NCI-H2196 (cell line): ENCODE data around the gene CEACAM4.
"Not testable (repeated sequence)": the region's sequence is repeated elsewhere in the genome, so short reads cannot be mapped to it uniquely, and the experiment has no call there.

ENCODE experiments used
- DNase-seq: peaks from one replicate; lab custom pipeline; 2025; ENCODE audit not compliant: unreplicated experiment; lab: John Stamatoyannopoulos, UW

CEACAM4 gene

DNA sequence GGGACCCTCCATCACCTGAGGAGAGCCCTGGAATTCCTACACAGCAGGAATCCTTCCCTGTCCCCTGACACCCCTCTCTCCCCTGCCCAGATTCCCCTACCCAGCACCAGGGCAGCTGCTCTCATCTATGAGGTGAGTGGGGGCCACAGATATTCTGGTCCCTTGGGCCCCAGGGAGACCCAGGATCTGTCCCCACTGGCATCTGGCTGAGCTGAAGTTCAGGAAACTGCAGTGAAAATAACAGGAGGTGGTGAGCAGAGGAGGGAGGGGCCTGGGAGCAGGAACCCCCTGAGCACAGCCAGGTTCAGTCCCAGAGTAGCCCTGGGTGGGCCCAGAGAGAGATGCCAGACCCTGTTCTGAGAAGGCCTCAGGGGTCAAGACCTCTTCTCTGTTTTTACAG is 40.8 kb downstream of the CEACAM4 start:
- no peak for DNase-seq

DNA sequence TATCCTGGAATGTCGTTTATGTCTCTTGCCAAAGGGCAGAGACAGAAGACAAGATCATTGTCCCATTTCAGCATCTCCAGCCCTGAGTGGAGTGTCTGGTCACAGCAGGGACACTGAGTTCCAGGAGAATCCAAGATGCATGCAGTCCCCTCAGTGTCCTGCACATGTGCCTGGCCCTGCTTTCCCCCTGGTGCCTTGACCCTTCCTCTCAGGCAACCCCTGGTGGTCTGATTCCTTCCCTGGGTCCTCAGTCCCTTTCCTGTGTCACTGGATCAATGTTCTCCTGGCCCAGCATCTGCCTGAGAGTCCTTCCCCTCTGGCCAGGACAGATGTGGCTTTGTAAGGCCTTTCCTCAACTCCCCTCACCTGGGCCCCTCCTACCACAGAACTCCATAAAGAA is 41.9 kb downstream of the CEACAM4 start:
- no peak for DNase-seq

DNA sequence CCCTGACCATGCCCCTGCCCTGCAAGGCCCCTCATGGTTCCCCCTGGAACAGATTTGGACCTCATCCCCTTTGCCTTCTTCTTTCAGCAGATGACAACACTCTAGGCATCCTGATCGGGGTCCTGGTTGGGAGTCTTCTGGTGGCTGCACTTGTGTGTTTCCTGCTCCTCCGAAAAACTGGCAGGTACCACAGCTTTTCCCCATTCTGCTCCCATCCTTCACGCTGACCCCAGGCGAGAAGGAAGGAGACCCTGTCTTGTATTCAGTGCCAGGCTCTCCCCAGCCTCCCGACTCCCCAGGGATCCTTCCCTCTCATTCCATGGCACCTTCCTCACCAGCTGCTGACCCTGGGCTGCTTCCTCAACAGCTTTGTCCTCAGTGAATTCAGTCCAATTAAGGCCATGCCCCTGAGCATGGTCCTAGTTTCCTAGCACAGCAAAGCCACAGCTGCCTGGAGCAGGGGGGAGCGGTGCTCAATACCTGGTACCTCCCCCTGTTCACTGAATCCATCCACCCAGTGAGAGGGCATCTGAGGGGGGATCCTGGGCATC is 42.5 kb downstream of the CEACAM4 start:
- DNase-seq: no peak

DNA sequence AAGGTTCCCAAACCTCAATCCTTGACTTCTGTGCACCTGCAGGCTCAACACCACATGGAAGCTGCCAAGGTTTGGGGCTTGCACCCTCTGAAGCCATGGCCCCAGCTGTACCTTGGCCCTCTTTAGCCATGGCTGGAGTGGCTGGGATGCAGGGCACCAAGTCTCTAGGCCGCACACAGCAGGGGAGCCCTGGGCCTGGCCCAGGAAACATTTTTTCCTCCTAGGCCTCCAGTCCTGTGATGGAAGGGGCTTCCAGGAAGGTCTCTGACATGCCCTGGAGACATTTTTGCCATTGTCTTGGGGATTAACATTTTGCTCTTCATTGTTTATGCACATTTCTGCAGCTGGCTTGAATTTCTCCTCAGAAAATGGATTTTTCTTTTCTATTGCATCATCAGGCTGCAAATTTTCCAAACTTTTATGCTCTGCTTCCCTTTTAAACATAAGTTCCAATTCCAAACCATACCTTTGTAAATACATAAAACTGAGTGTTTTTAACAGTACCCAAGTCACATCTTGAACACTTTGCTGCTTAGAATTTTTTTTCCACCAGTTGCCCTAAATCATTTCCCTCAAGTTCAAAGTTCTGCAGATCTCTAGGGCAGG is 44.2 kb downstream of the CEACAM4 start:
- DNase-seq: not testable (repeated sequence)

DNA sequence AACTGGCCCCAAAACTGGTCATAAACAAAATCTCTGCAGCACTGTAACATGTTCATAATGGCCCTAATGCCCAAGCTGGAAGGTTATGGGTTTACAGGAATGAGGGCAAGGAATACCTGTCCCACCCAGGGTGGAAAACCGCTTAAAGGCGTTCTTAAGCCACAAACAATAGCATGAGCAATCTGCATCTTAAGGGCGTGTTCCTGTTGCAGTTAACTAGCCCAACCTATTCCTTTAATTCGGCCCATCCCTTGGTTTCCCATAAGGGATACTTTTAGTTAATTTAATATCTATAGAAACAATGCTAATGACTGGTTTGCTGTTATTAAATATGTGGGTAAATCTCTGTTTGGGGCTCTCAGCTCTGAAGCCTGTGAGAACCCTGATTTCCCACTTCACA is 45.8 kb downstream of the CEACAM4 start:
- not testable (repeated sequence) for DNase-seq

DNA sequence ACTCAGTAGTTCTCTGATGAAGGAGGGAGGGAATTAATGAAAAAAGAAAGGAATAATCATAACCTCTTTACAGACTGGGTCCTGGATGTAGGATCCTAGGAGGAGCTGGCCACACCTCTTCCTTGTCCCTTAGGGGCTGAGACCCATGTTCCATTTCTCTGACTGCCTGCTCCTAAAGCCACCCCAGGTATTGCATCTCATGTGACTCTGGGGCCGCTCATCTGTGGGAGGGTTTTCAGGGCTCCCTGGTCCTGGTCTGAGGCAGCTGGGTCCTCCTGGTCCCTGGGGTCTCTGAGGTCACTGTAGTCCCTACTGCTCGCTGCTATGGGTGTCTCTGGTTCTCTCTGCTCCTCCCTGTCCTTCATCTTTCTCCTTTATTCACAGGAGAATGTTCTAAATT is 48.0 kb downstream of the CEACAM4 start:
- DNase-seq: no peak

DNA sequence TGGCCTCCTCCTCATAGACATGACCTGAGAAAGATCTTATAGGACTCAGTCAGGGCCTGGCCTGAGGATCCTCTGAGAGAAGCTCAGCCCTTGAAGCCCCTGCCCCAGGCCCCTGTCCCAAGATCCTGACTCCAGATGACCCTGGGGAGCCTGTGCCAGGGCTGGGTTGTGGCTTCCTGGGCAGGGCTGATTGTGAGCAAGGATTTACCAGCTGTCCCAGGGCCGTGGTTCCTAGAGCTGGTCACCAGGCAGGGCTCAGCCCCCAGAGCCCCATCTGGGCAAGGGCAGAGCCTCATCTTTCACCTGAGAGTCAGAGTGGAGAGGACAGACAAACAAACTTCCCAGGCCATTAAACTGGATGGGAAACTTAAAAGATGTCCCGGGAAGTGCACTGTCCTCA is 49.0 kb downstream of the CEACAM4 start:
- no peak for DNase-seq

DNA sequence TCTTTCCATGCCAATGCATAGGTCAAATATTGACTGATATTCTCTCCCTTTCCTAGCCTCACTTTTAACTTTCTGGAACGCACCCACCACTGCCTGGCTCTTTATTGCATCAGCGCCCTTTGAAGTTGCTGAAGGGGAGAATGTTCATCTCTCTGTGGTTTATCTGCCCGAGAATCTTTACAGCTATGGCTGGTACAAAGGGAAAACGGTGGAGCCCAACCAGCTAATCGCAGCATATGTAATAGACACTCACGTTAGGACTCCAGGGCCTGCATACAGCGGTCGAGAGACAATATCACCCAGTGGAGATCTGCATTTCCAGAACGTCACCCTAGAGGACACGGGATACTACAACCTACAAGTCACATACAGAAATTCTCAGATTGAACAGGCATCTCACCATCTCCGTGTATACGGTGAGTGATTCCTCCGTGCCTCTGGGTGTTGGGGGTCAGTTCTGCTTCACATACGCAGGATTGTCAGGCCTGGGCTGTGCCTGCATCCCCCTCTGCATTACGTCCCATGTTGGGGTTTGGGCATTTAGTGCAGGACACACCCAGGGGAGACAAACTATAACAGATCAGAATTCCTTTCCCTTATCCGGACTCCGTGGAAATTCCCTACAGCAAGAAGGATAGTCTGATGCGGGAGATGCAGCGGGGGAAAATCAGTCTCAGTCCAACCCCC is 49.6 kb downstream of the CEACAM4 start:
- DNase-seq: no peak

DNA sequence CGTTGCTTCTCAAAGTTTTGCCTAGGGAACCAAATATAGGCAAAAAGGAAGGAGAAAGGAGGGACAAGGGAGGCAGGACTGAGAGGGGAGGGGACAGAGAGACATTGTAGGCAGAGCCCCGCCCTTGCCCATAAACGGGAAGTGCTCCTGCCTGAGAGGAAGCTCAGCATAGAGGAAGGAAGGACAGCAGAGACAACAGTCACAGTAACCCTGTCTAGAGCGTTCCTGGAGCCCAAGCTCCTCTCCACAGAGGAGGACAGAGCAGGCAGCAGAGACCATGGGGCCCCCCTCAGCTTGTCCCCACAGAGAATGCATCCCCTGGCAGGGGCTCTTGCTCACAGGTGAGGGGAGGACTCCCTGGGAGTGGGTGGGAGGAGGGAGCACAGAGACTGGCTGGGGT is 50.9 kb downstream of the CEACAM4 start, which contains the start of gene CEACAM21:
CEACAM21 (plus strand) TSS at position 169 of the 400 bp plus-strand sequence; CDS start at position 278, 109 bp downstream.
- DNase-seq: no peak

DNA sequence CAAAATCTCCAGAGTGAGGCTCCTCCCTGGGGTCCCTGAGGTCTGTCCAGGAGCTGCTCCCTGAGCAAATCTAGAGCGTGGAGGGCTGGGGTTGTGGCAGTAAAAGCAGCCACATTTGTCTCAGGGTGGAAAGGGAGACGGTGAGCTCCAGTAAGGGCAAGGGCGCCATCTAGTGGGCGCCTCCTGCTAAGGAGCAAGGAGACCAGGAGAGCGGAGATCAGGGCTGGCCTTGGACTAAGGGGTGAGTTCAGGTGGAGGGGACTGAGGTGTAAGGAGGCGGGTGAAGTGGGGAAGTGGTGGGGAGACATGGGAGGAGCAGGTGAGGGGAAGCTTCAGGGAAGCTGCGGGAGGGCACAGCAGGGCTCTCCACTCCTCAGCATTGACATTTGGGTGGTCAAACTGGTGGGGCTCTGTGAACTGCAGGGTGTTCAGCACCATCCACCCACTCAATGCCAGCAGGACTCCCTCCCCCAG is 56.2 kb downstream of the CEACAM4 start:
- DNase-seq: peak; percentile 91

DNA sequence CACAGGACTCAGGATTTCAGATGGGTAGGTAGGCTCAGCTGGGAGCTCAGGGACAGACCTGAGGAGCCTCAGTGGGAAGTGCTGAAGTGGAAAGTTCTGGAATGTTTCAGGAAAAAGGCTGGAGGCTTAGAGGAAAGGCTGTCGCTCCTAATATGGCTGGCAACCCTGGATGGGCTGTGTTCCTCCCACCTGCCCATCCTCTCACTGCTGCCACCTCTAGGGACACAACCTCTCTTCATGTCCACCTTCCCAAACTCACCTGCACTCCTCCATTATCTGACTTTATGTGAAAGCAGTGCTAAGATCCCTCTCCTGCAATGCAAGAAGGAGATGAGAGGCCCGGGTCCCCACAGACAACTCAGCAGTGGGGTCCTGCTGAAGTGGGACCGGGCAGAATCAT is 56.7 kb downstream of the CEACAM4 start:
- DNase-seq: no peak

DNA sequence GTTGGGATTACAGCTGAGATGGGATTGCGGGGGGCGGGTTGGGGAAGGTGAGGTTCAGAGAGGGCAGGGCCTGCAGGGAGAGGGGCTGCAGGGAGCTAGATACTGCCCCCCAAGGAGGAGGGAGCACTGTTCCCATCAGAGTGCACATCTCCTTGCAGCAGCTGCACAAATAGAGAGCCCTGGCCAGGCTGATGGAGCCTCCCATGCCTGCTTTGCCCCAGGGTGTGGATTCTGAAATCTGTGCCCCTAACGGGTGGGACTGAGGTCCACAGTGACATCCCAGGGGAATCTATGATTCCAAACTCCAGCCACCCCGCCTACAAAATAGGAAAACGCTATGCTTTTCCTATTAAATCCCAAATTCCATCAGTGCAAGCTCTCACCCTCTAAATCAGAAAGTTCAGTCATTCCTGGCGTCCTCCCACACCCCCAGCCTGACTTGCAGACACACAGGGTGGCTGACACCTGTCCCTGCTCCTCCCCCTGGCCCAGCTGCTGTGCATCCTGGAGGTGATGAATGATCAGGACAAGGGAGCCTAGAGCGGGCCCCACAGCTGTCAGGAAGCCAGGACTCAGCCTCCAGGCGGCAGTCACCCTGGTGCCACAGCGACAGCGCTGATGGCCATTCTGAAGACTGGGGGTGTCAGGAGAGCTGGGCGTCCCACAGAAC is 57.3 kb downstream of the CEACAM4 start:
- DNase-seq: no peak
